HepG2 (cell line): ENCODE data around the gene SCYL1. TPM values are rescaled to one million over a fixed set of nuclear protein-coding genes. Genes with fewer than 3 reads are reported as not detected.

Experiments used
- ADNP ChIP-seq: sonication (generic); formaldehyde crosslinking; IDR thresholded peaks from 2 replicates; pipeline ENCODE4 v1.4.0; 2020; ENCODE audit warnings: missing genetic modification reagents
- CC2D1A ChIP-seq: sonication (generic); formaldehyde crosslinking; IDR thresholded peaks from 2 replicates; pipeline ENCODE4 v1.8.1; 2023; ENCODE audit warnings: mild to moderate bottlenecking, missing genetic modification reagents
- HIVEP1 ChIP-seq: sonication (generic); formaldehyde crosslinking; IDR thresholded peaks from 2 replicates; pipeline ENCODE4 v1.4.0; 2020; ENCODE audit warnings: mild to moderate bottlenecking, missing genetic modification reagents
- HNF1B ChIP-seq: sonication (generic); formaldehyde crosslinking; IDR thresholded peaks from 2 replicates; pipeline ENCODE4 v1.5.1; 2020; ENCODE audit warnings: mild to moderate bottlenecking, moderate library complexity, missing genetic modification reagents
- PHF20 ChIP-seq: sonication (generic); formaldehyde crosslinking; IDR thresholded peaks from 2 replicates; pipeline ENCODE4 v1.5.0; 2020; ENCODE audit warnings: mild to moderate bottlenecking, missing genetic modification reagents
- ZNF282 ChIP-seq: fragments of 450-650 bp; IDR thresholded peaks from 2 replicates; pipeline ENCODE4 v1.6.1; 2018; ENCODE audit not compliant: partially characterized antibody
- ZNF432 ChIP-seq: sonication (generic); formaldehyde crosslinking; IDR thresholded peaks from 2 replicates; pipeline ENCODE4 v1.5.0; 2020; ENCODE audit warnings: missing genetic modification reagents, mild to moderate bottlenecking, borderline replicate concordance
- ZNF609 ChIP-seq: sonication (generic); formaldehyde crosslinking; IDR thresholded peaks from 2 replicates; pipeline ENCODE4 v1.4.0; 2020; ENCODE audit warnings: mild to moderate bottlenecking, missing genetic modification reagents, borderline replicate concordance
- ZNF646 ChIP-seq: sonication (generic); formaldehyde crosslinking; IDR thresholded peaks from 2 replicates; pipeline ENCODE4 v1.9.0; 2021; ENCODE audit warnings: mild to moderate bottlenecking, missing genetic modification reagents
- ZNF709 ChIP-seq: sonication (generic); formaldehyde crosslinking; IDR thresholded peaks from 2 replicates; pipeline ENCODE4 v1.5.0; 2020; ENCODE audit warnings: mild to moderate bottlenecking, missing genetic modification reagents
- ZNF75D ChIP-seq: sonication (generic); formaldehyde crosslinking; IDR thresholded peaks from 2 replicates; pipeline ENCODE4 v1.8.1; 2023; ENCODE audit warnings: missing genetic modification reagents, mild to moderate bottlenecking, borderline replicate concordance
- polyA plus RNA-seq, 8 experiments: library from polyadenylated mRNA; depleted of rRNA in 3 of 8; stranded (reverse) in 7 of 8; unstranded in 1 of 8; fragments of >200 nt; fragmentation: Illumina TruSeq in 4 of 8; extraction: Trizol in 4 of 8; gene quantifications; 2 replicates each; pipeline versions ENCODE4 v1.2.1 to v1.2.3, GENCODE V29; 2011 to 2016; ENCODE audit warnings: low read depth in 4 of 8, missing spikeins in 1 of 8, mixed read lengths in 1 of 8; ENCODE audit not compliant: insufficient read depth in 1 of 8
- total RNA-seq, 5 experiments: library from RNA; depleted of rRNA; stranded (reverse); fragments of >200 nt; fragmentation: Illumina TruSeq; extraction: Trizol; gene quantifications; 2 replicates each; pipeline ENCODE4 v1.2.3, GENCODE V29; 2016; ENCODE audit warnings: low read depth in 1 of 5
- TF ChIP-seq, protein P1 (sequence below): sonication (generic); formaldehyde crosslinking; conservative IDR thresholded peaks from 2 replicates; pipeline ENCODE4 v1.8.0; 2022; ENCODE audit warnings: missing genetic modification reagents

The SCYL1 gene
- total and polyA plus RNA-seq, 2 of the 13 experiments (the other 11 are each of a cell fraction or from before 2014, with no cell fraction given), result 65.9 to 103 TPM

DNA sequence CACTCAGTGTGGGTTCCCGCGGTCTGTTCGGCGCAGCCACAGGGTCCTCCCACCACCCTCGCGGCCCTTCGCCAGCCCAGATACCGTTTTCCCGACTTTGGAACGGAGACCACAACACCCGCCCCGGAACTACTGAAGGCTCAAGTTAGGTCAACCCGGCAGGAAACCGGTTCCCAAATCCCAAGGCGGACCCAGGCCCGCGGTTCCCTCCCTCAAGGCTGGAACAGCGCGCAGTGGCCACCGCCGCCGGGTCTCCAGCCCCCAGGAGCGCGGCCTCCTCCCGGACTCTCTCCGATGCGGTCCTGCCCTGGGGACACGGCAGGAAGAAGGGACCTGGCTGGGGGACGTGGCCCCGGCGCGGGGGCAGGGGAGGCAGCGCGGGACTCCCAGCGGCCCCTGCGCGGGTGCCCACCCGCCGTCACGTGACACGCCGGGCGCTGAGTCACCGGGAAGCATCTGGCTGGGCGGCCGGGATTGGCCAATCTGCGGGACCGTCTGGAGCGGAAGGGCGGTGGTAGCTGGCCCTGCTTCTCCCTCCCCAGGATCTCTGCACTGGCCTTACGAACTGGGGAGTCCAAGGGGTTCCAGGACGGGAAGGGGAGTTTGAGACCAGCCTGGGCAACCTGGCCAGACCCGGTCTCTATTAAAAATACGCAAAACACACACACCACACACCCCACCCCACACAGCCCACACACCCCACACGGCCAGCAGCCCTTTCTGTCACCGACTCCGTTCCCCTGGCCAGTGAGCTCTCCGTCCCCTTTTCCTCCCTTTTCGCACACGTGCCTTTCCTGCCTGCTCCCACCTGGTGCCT is 47.5 kb upstream of the SCYL1 start (continued):
- TF ChIP-seq ZNF646 (CRISPR knock-in tag) (no peak), ZNF75D (no peak), HNF1B (CRISPR knock-in tag) (no peak), HIVEP1 (CRISPR knock-in tag) (0 out of 2 replicates have a peak, but pooled peaks have one; percentile 50), ZNF709 (peak; percentile 87), CC2D1A (CRISPR knock-in tag) (0 out of 2 replicates have a peak, but pooled peaks have one; percentile 51), PHF20 (CRISPR knock-in tag) (peak; percentile 78), ZNF609 (CRISPR knock-in tag) (peak; percentile 51; the same call in 1 of the 2 replicates), ADNP (no peak), ZNF432 (CRISPR knock-in tag) (no peak), ZNF282 (no peak)
- TF ChIP-seq, protein P1, sequence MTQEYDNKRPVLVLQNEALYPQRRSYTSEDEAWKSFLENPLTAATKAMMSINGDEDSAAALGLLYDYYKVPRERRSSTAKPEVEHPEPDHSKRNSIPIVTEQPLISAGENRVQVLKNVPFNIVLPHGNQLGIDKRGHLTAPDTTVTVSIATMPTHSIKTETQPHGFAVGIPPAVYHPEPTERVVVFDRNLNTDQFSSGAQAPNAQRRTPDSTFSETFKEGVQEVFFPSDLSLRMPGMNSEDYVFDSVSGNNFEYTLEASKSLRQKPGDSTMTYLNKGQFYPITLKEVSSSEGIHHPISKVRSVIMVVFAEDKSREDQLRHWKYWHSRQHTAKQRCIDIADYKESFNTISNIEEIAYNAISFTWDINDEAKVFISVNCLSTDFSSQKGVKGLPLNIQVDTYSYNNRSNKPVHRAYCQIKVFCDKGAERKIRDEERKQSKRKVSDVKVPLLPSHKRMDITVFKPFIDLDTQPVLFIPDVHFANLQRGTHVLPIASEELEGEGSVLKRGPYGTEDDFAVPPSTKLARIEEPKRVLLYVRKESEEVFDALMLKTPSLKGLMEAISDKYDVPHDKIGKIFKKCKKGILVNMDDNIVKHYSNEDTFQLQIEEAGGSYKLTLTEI (CRISPR knock-in tag), result no peak
